ENCODE measurements around the gene STRN4. TPM values are rescaled to one million over a fixed set of nuclear protein-coding genes. Genes with fewer than 3 reads are reported as not detected.

STRN4 gene
- total and polyA plus RNA-seq, 2 donors from 2014 or later = 31.5 to 74.9 TPM

DNA sequence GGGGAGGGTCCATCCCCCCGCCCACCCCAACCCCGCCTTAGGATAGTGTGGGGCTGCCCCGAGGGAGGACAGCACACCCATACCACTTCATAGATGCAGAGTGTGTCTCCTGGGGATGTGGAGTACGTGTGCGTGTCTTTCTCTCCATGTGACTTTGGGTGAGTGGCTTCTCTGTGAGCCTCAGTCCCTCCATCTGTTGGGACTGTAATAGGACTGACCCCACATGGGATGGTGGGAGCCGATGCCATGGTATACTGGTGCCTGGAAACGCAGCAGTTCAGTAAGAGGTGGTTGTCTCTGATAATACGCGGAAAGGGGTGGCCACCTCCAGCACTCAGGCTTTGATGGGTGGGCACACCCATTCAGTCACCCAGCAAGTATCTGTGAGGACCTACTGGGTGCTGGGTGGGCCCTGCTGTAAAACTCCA is 28.5 kb downstream of the STRN4 start:
- H3K36me3 ChIP-seq (ENCODE audit: control insufficient read depth in 2 of 3, insufficient read depth in 3 of 3, low read length in 3 of 3) = peaks cover 0 to 12% (median 6%) of the 10 kb centered on the region in 3 donors
- peak overlapping the region; percentile 35 to 85 for H3K27ac ChIP-seq (ENCODE audit: low read depth in 2 of 2, low read length in 2 of 2)
- H3K9me3 ChIP-seq (ENCODE audit: control insufficient read depth in 2 of 3, insufficient read depth in 1 of 3, low read length in 3 of 3) = no peaks in the 10 kb centered on the region
- H3K4me1 ChIP-seq (ENCODE audit: control insufficient read depth in 2 of 3, insufficient read depth in 2 of 3, low read depth in 1 of 3, low read length in 3 of 3) = peaks cover 2 to 15% (median 10%) of the 10 kb centered on the region in 3 donors
- no peak for TF ChIP-seq CTCF (IDR thresholded peaks at IDR 0.05; ENCODE audit: borderline replicate concordance, extremely low read depth, insufficient read depth)
- H3K27me3 ChIP-seq (ENCODE audit: control insufficient read depth, insufficient read depth, low read length) = no peaks in the 10 kb centered on the region
- H3K4me3 ChIP-seq (ENCODE audit: low read length in 3 of 3) = peak overlapping the region in 2 of 3 donors; percentile 72 to 83
- FAIRE-seq = no peak
- H3K9ac ChIP-seq (ENCODE audit: low read length in 3 of 3) = peak overlapping the region in 1 of 3 donors; percentile 88
- intact Hi-C loops (cut with DNase I) = no loop called here
- DNase-seq = peak in 1 of 5 donors; percentile 55

- FAIRE-seq = no peak
- no peak for TF ChIP-seq CTCF (IDR thresholded peaks at IDR 0.05; ENCODE audit: borderline replicate concordance, extremely low read depth, insufficient read depth)
- peaks cover 2 to 15% (median 10%) of the 10 kb centered on the region in 3 donors for H3K4me1 ChIP-seq (ENCODE audit: control insufficient read depth in 2 of 3, insufficient read depth in 2 of 3, low read depth in 1 of 3, low read length in 3 of 3)
Observed at GRCh38 chr19:46717034-46717715, 29.1 kb downstream of the STRN4 start, which contains the start of gene PRKD2. Gene PRKD2, minus strand, starts transcription at chr19:46717114. Its CDS starts 744 bp downstream, at chr19:46716370.

DNA sequence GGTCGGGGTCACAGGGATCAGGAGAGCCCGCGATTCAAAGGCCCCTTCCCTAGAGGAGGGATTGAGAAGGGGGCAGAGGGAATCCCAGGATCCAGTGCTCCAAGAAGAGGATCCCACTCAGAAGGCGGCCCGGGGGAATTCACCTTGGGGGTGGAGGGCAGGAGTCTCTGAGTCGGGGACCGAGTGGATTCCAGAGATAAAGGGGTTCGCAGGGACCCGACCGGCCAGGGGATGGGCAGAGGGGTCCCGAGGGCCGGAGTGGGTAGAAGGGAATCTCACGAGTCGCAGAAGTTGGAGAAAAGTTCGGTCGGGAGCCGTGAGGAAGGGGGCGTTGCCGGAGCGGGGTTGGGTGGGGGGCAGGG is 29.6 kb downstream of the STRN4 start:
- intact Hi-C loops (cut with DNase I) = no loop called here
- Histone ChIP-seq H3K4me1 (ENCODE audit: control insufficient read depth in 2 of 3, insufficient read depth in 2 of 3, low read depth in 1 of 3, low read length in 3 of 3) (peaks cover 2 to 15% (median 10%) of the 10 kb centered on the region in 3 donors), H3K36me3 (ENCODE audit: control insufficient read depth in 2 of 3, insufficient read depth in 3 of 3, low read length in 3 of 3) (peaks cover 0 to 6% (median 0%) of the 10 kb centered on the region in 3 donors), H3K27ac (ENCODE audit: low read depth in 2 of 2, low read length in 2 of 2) (peak overlapping the region; percentile 85 to 86), H3K9me3 (ENCODE audit: control insufficient read depth in 2 of 3, insufficient read depth in 1 of 3, low read length in 3 of 3) (no peaks in the 10 kb centered on the region), H3K9ac (ENCODE audit: low read length in 3 of 3) (peak overlapping the region; percentile 57 to 92 (median 59)), H3K27me3 (ENCODE audit: control insufficient read depth, insufficient read depth, low read length) (no peaks in the 10 kb centered on the region), H3K4me3 (ENCODE audit: low read length in 3 of 3) (peak overlapping the region; percentile 62 to 83 (median 69))
- FAIRE-seq (no peak), DNase-seq (peak in 1 of 5 donors; percentile 31)
- TF ChIP-seq CTCF (IDR thresholded peaks at IDR 0.05; ENCODE audit: borderline replicate concordance, extremely low read depth, insufficient read depth) = no peak

More at GRCh38 chr19:46717034-46717715, 29.1 kb downstream of the STRN4 start, which contains the start of gene PRKD2:
- Histone ChIP-seq H3K4me3 (ENCODE audit: low read length in 3 of 3) (peak within 1 kb of the TSS; percentile 72 to 83 (median 83)), H3K9me3 (ENCODE audit: control insufficient read depth in 2 of 3, insufficient read depth in 1 of 3, low read length in 3 of 3) (no peaks in the 10 kb centered on the region), H3K9ac (ENCODE audit: low read length in 3 of 3) (peak within 1 kb of the TSS; percentile 68 to 92 (median 85)), H3K27ac (ENCODE audit: low read depth in 2 of 2, low read length in 2 of 2) (peak within 1 kb of the TSS; percentile 85 to 86), H3K27me3 (ENCODE audit: control insufficient read depth, insufficient read depth, low read length) (no peaks in the 10 kb centered on the region), H3K36me3 (ENCODE audit: control insufficient read depth in 2 of 3, insufficient read depth in 3 of 3, low read length in 3 of 3) (peaks cover 0 to 12% (median 3%) of the 10 kb centered on the region in 3 donors)
- DNase-seq = peak; percentile 94 to 97 (median 96)
- intact Hi-C loops (cut with DNase I) = no loop called here

All from kidney (tissue), 14 donors.